AG10803 (cell line): ENCODE measurements around the gene TEX29.

Source experiments
- DNase-seq: peaks from one replicate; pipeline ENCODE4 v3.0.0; 2010; ENCODE audit warnings: low read depth
- H3K4me3 ChIP-seq: 2 replicates; pipeline ENCODE4 v1.5.1; 2011; ENCODE audit warnings: mild to moderate bottlenecking, low read length, control low read depth
- TF ChIP-seq, protein P1 (sequence below): conservative IDR thresholded peaks from 2 replicates; pipeline ENCODE4 v1.5.1; 2011; ENCODE audit warnings: mild to moderate bottlenecking, low read length, control low read depth, inconsistent platforms

Gene TEX29

DNA sequence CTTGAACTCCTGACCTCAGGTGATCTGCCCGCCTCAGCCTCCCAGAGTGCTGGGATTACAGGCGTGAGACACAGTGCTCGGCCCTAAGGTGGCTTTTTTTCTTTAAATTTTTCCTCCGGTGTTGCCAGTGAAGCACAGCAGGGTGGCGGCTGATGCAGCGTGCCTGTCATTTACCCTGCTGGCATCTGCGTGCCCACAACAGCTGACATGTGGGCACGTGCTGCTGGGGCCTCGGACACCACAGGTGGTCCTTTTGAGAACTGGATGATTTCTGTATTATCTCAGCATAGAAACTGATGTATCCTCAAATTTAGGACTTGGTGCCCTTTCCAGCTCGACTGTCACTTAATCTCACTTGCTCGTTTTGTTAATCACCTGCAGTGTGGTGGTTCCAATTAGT, 31.2 kb upstream of the TEX29 start:
- TF ChIP-seq, protein P1, sequence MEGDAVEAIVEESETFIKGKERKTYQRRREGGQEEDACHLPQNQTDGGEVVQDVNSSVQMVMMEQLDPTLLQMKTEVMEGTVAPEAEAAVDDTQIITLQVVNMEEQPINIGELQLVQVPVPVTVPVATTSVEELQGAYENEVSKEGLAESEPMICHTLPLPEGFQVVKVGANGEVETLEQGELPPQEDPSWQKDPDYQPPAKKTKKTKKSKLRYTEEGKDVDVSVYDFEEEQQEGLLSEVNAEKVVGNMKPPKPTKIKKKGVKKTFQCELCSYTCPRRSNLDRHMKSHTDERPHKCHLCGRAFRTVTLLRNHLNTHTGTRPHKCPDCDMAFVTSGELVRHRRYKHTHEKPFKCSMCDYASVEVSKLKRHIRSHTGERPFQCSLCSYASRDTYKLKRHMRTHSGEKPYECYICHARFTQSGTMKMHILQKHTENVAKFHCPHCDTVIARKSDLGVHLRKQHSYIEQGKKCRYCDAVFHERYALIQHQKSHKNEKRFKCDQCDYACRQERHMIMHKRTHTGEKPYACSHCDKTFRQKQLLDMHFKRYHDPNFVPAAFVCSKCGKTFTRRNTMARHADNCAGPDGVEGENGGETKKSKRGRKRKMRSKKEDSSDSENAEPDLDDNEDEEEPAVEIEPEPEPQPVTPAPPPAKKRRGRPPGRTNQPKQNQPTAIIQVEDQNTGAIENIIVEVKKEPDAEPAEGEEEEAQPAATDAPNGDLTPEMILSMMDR, result no peak
- no peak for DNase-seq

DNA sequence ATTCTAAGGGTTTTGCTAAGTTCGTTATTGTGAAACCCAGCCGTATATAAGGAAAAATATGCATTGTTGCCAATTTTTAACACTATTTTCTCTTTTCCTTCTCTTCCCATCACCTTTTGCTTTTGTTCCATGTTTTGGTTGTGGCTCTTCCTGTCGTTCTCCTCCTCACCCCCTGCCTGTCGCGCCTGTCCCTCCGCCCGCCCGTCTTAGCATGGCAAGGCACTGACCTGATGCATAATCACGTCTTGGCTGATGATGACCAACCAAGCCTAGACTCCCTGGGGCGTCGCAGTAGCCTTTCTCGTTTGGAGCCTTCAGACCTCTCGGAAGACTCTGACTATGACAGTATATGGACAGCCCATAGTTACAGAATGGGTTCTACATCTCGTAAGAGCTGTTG, 28.5 kb upstream of the TEX29 start:
- H3K4me3 ChIP-seq, result no peak overlapping the region
- DNase-seq, result no peak
- TF ChIP-seq, protein P1, result no peak

More for the DNA sequence above, 31.2 kb upstream of the TEX29 start:
- H3K4me3 ChIP-seq, result no peak overlapping the region

DNA sequence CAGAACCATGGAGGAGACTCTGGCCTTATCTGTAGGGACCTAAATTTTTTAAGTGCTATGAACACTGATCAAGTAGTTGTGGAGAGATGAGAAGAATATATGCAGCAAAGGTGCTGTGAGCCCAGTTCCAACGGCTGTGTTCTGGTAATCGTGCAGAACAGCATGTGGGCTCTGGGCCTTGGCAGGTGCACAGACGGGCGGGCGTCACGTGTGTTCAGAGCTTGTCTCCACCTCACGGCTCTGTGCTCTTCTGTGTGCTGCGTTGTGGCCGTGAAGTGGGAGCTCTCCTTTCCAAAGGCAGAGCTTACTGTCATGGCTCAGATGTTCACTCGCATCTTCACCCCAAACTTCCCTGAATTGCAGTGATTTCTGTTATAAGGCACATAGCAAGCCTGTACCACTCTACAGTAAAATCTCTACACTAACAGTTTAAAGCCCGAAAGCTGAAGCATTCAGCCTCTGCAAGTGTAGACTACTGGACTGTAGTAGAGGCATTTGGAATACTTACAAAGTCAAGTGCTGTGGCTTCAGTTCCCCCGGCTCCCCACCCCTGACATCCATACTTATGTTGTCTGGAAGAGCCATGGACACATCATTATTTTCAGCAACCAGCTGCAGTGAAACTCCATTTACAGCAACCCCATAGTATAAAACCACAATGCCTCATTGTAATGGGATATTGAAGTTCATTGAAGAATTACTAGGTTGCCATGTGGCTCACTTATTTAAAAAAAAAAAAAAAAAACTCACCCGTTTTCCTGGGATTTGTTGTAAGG, 27.5 kb upstream of the TEX29 start:
- no peak overlapping the region for H3K4me3 ChIP-seq
- DNase-seq, result no peak
- TF ChIP-seq, protein P1, result no peak

DNA sequence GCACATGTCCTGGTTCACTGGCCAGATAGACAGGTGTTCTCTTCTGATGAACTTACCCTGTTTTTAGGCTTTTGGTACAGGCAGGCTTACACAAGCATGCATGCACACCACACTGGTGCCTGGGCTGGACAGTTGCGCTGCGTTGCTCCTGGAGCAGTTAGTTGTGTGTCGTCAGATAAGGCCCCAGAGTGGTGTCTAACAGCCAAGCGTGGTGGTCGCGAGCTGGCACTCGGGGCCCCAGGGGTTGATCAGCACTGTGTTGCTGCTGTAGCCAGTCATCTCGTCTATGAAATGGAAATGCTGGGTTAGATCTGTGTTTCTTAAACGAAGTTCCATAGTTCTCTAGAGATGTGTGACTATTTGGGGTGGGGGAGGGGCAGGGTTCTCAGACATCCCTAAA, 24.6 kb upstream of the TEX29 start:
- no peak for DNase-seq
- TF ChIP-seq, protein P1, result no peak
- no peak overlapping the region for H3K4me3 ChIP-seq

DNA sequence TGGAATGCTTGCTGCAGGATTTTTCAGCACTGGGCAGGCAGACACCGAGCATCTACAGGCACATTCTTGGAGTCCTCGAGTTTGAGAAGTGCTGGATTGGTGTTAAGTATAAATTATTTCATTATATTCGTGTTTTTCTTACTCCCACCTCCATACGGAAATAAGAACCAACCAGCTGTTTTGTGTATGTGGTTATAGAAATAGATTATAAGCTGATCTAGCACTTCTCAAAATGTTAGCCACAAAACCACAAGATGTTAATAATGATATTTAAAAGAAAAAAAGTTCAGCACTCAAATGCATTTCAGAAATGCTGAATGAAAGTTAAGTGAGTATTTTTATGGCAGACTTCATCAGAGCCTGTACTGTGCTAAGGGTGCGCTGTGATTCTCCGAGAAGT, 24.0 kb upstream of the TEX29 start:
- TF ChIP-seq, protein P1, result no peak
- no peak for DNase-seq
- no peak overlapping the region for H3K4me3 ChIP-seq

DNA sequence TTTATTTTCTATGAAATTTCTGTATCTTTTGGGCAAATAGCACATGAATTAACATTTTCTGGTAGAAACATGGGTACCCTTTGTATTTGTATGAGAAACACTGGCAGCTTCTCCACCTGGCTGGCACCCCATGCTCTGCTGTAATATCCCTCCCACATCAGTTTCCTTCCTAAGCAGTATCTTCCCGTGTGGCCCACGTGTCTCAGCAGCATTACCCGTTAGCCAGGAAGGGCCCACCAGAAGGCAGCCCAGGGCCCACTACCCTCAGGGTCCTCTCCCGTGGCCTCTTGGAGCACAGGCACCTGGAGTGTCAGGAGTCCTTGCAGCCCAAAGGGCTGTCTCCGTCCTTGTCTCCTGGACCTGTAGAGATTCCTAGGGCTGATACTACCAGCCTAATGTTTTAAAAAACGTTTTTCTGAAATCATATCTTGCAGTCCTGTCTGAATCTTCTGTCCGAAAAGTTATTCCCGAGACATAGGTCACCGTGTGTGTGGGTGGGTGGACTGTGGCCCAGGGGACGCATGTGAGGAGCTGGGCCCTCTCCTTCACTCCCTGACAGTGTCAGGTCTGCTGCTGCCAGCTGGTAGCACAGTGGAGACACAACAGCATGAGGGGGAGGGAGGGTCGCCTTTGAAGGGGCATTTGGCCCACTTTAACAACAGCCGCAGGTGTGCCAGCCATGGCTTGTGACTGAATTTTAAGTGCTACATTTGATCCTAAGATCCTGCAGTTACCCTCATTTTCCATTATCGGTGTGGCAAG, 22.0 kb upstream of the TEX29 start:
- TF ChIP-seq, protein P1, result no peak
- DNase-seq, result no peak
- no peak overlapping the region for H3K4me3 ChIP-seq
